Activated CD8-positive, alpha-beta T cell treated with anti-CD3 and anti-CD28 coated beads, Interleukin-2, amount 10 ng/mL, durations not matched to agents 7 days and 5 days (primary cell): ENCODE data around the gene KCTD16. TPM values are rescaled to one million over a fixed set of nuclear protein-coding genes. Genes with fewer than 3 reads are reported as not detected.

Experiments used
- ATAC-seq: fragments of 150-1000 bp; cut with Tn5 transposase; one replicate; pipeline ENCODE4 v1.10.0; 2021; ENCODE audit warnings: moderate library complexity
- CTCF ChIA-PET: fragments of 350-600 bp; sonication (Branson Sonifier 250); formaldehyde crosslinking; loops from one replicate; lab custom pipeline; 2021; ENCODE audit warnings: antibody characterized with exemption; lab: Charles Lee
- POLR2A ChIA-PET: fragments of 350-600 bp; sonication (Branson Sonifier 250); formaldehyde crosslinking; loops from one replicate; lab custom pipeline; 2021; ENCODE audit warnings: antibody characterized with exemption; lab: Charles Lee
- DNase-seq: peaks from one replicate; pipeline ENCODE4 v3.0.0-alpha.2; 2020
- H3K27ac Mint-ChIP-seq: one replicate; pipeline ENCODE4 v1.8.0; 2021; ENCODE audit warnings: mild to moderate bottlenecking, mixed read lengths
- H3K27me3 Mint-ChIP-seq: one replicate; pipeline ENCODE4 v1.8.0; 2021; ENCODE audit warnings: low read depth, mixed read lengths
- H3K36me3 Mint-ChIP-seq: one replicate; pipeline ENCODE4 v1.8.0; 2021; ENCODE audit warnings: low read depth, mixed read lengths
- H3K4me1 Mint-ChIP-seq: one replicate; pipeline ENCODE4 v1.8.0; 2021; ENCODE audit warnings: low read depth, mixed read lengths
- H3K4me3 Mint-ChIP-seq: one replicate; pipeline ENCODE4 v1.8.0; 2021; ENCODE audit warnings: mild to moderate bottlenecking, mixed read lengths
- H3K9me3 Mint-ChIP-seq: one replicate; pipeline ENCODE4 v1.8.0; 2022; ENCODE audit warnings: mixed read lengths; ENCODE audit not compliant: insufficient read depth
- total RNA-seq, 2 experiments: library from RNA; stranded (reverse); gene quantifications; one replicate each; pipeline ENCODE4 v1.2.3, GENCODE V29; 2021

KCTD16 gene
- total RNA-seq, 2 experiments from 2014 or later = 0.08 TPM; not detected in 1

DNA sequence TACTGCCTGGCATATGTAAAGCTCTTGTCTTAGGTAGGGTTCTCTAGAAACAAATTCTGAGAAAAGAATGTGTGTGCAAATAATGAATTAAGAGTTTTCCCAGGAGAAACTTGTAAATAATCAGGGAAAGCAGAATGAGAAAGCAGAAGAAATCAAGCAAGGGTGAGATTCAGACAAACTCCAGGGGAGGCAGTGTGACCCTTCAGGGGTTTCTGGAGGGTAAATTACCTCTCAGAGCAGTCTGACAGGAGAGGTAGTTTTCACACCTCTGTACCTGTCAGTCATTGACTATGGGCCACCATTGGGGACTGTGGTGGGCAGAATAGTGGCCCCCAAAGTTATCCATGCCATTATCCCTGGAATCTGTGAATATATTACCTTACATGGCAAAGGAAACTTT is 124.6 kb downstream of the KCTD16 start:
- ChIA-PET POLR2A (no interaction called here), CTCF (no interaction called here)
- no peaks in the 10 kb centered on the region for H3K4me1 Mint-ChIP-seq
- DNase-seq = no peak
- H3K27me3 Mint-ChIP-seq = no peaks in the 10 kb centered on the region
- no peak for ATAC-seq
- H3K36me3 Mint-ChIP-seq = no peaks in the 10 kb centered on the region
- no peak overlapping the region for H3K27ac Mint-ChIP-seq
- H3K9me3 Mint-ChIP-seq = no peaks in the 10 kb centered on the region
- no peak overlapping the region for H3K4me3 Mint-ChIP-seq

DNA sequence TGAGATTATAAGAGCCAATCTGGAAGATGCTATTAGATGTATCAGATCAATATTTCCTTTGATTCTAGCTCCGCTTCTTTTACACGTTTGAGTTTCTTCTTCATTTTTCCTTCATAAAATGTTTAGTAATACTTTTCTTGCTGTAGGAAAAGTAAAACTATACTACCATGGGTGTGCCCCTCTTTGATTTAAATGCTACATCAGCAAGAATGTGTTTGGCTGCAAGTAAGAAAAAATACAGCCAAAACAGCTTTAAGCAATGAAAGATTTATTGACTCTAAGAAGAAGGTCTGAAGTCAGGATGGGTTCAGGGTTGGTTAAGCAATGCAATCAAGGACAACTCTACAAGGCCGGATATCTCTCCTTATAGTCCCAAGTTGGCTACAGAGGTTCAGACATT is 126.4 kb downstream of the KCTD16 start:
- Mint-ChIP-seq H3K27ac (no peak overlapping the region), H3K4me1 (no peaks in the 10 kb centered on the region), H3K9me3 (no peaks in the 10 kb centered on the region), H3K27me3 (no peaks in the 10 kb centered on the region), H3K4me3 (no peak overlapping the region), H3K36me3 (no peaks in the 10 kb centered on the region)
- ATAC-seq (no peak), DNase-seq (no peak)
- CTCF ChIA-PET = no interaction called here
- POLR2A ChIA-PET = no interaction called here

DNA sequence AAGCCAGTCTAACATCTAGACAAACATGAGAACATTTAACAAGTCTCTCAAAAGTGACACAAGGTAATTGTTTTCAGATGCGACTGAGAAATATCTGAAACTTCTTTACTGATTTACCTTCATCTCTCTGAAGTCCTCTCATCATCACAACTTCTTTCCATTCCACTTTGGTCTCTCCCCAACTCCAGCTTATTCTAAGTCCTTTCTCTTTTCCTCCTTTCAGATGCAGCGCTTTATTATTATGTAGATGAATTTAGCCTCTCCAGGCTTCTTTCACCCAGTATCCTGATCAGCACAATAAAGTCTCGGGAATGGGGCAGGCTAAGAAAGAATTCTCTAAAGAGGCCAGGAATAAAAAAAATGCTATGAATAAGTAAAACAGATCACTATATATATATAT is 128.0 kb downstream of the KCTD16 start:
- Mint-ChIP-seq H3K27ac (no peak overlapping the region), H3K4me1 (no peaks in the 10 kb centered on the region), H3K9me3 (no peaks in the 10 kb centered on the region), H3K4me3 (no peak overlapping the region), H3K36me3 (no peaks in the 10 kb centered on the region), H3K27me3 (no peaks in the 10 kb centered on the region)
- CTCF ChIA-PET = no interaction called here
- DNase-seq = no peak
- POLR2A ChIA-PET = no interaction called here
- ATAC-seq = no peak

DNA sequence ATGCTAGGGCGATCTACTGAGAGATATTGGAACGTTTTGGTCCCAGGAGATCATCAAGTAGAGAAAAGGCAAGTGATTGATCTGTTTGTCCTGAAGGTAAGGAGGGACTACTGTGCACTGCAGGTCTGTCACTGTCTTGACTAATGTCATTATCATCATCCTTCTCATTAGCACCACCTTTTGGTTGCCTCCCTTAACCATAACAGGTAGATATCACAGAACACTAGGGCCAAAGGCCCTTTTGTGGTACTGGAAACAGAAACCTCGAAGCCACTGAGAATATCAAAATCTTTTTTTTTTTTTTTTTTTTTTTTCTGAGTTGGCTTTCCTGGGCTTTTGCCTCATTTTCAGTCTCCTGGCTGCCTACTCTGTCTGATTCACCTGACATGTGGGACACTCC is 134.0 kb downstream of the KCTD16 start:
- no peak for ATAC-seq
- POLR2A ChIA-PET = no interaction called here
- Mint-ChIP-seq H3K36me3 (no peaks in the 10 kb centered on the region), H3K4me3 (no peak overlapping the region), H3K4me1 (no peaks in the 10 kb centered on the region), H3K27ac (no peak overlapping the region), H3K27me3 (no peaks in the 10 kb centered on the region), H3K9me3 (no peaks in the 10 kb centered on the region)
- CTCF ChIA-PET = no interaction called here
- no peak for DNase-seq

DNA sequence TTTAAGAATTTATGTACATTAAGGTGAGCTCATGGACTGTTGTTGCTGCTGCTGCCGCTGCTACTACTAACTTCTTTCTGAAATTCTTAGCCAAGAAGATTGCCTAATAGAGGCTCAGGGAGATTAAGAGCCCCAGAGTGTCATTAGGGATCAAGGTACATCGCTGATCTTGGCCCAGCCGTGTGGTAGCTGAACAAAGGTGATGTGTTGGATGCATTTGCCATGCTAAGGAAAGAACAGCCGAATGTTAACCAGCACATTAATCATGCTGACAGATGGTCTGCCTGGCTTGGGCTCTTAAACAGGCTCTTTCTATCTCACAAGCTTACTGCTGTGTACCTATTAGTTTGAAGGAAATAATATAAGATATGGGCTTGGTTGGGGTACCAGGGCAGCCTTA is 137.1 kb downstream of the KCTD16 start:
- no peaks in the 10 kb centered on the region for H3K27me3 Mint-ChIP-seq
- H3K36me3 Mint-ChIP-seq = no peaks in the 10 kb centered on the region
- ChIA-PET CTCF (no interaction called here), POLR2A (no interaction called here)
- ATAC-seq (no peak), DNase-seq (no peak)
- no peaks in the 10 kb centered on the region for H3K4me1 Mint-ChIP-seq
- H3K9me3 Mint-ChIP-seq = no peaks in the 10 kb centered on the region
- no peak overlapping the region for H3K27ac Mint-ChIP-seq
- no peak overlapping the region for H3K4me3 Mint-ChIP-seq

DNA sequence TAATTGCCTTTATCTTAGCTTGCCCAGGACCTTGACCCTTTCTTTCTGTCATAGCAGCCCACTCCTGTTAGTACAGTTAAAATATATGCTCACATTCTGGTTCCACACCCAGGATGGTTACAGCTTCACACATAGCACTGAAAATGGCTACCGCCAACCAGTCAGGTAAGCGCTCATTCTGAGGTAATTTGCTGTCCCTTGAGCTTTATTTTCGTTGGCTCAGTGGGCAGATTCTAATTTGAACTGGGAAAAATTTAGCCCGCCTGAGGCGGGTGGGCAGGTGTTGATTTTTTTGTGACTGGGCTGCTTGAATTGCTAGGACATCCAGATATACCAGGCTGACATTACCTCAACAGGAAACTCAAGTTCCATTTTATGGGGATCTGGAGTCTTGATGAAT is 137.5 kb downstream of the KCTD16 start:
- POLR2A ChIA-PET = no interaction called here

DNA sequence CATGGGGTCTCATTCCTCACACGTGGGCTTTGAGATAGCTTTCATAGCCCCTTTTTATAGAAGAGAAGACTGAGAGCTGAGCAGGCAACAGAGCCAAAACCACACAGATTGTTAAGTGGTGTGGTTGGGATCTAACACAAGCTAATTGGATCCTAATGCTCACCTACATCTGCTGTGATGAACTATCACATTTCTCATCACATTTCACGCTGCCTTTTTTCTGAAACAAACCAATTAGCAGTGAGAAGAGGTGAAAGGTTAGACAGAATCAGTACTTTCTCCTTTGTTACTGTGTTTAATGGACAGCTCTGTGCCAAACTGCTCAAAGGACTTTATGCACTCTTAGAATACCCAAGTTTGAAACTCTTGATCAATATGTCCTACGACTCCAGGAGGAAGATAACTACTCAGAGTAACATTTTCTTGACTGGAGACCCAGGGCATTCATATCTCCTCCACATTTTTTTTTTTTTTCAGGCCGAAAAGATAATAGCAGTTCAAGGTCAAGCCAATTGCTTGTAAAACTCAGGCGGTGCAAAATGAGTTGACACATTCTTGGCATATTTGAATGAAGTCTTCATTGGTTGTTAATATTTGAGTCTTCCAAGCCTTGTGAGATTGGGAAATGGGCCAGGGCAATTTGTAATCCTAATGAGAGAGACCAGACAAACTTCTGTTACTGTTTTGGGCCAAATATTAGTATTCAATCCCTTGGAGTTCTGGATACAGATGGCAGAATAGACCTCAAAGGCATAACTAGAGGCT is 138.4 kb downstream of the KCTD16 start:
- H3K4me3 Mint-ChIP-seq = no peak overlapping the region
- POLR2A ChIA-PET = no interaction called here
- no peaks in the 10 kb centered on the region for H3K36me3 Mint-ChIP-seq
- no peaks in the 10 kb centered on the region for H3K9me3 Mint-ChIP-seq
- no peaks in the 10 kb centered on the region for H3K4me1 Mint-ChIP-seq
- DNase-seq = no peak
- CTCF ChIA-PET = no interaction called here
- H3K27ac Mint-ChIP-seq = no peak overlapping the region
- ATAC-seq = no peak
- H3K27me3 Mint-ChIP-seq = no peaks in the 10 kb centered on the region

More for the DNA sequence above, 137.5 kb downstream of the KCTD16 start:
- Mint-ChIP-seq H3K27me3 (no peaks in the 10 kb centered on the region), H3K27ac (no peak overlapping the region), H3K36me3 (no peaks in the 10 kb centered on the region), H3K9me3 (no peaks in the 10 kb centered on the region), H3K4me1 (no peaks in the 10 kb centered on the region), H3K4me3 (no peak overlapping the region)
- ATAC-seq (no peak), DNase-seq (no peak)
- CTCF ChIA-PET = no interaction called here

DNA sequence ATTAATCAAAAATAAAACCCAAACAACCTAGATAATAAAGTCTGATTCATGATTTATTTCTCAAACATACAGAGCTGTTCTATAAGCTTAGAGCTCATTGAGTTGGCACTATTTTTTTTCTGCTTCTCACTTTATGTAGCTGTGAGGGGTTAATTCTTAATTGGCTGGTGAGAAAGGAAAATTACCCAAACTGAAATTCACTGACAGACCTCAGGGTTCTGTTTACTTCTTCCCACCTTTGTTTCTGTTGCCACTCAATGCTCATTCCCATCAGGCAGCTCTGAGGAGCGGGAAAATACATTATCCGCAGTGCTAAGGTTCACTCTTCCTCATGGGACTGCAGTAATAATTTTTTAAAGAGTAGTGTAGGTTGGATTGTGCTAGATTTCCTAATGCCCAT is 139.9 kb downstream of the KCTD16 start:
- POLR2A ChIA-PET = interaction anchor here (1.0 kb wide), 1 partner anchor 288 kb away, joined by 3 read pairs; no protein-coding TSS in a partner anchor
- H3K4me1 Mint-ChIP-seq = no peaks in the 10 kb centered on the region
- DNase-seq (no peak), ATAC-seq (no peak)
- no peaks in the 10 kb centered on the region for H3K27me3 Mint-ChIP-seq
- H3K27ac Mint-ChIP-seq = no peak overlapping the region
- H3K4me3 Mint-ChIP-seq = no peak overlapping the region
- no peaks in the 10 kb centered on the region for H3K36me3 Mint-ChIP-seq
- H3K9me3 Mint-ChIP-seq = no peaks in the 10 kb centered on the region
- CTCF ChIA-PET = no interaction called here

DNA sequence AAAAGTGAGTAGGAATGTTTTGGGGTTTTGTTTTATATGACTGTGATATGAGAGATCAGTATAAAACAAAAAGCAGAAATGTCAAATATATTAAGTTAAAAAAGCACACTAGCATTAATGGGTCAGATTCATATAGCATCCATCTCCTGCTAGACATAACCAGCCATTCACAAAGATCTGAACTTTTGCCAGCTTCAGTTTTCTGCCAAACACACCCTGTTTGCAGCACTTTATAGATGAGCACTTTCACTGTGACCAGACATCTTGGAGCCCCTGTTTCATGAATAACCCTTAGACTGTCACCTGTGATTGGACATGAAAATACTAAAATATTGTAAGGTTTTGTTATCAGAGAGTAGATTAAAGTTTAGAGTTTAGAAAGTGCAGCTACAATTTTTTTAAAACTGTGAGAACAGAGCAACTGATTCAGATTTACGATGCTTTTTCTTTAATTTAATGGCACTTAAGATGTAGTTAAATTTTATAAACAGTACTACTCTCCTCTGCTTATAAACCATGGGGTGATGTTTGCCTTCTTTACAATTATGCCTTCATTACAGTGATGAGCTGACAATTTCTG is 142.6 kb downstream of the KCTD16 start:
- no peak overlapping the region for H3K27ac Mint-ChIP-seq
- DNase-seq = no peak
- no peaks in the 10 kb centered on the region for H3K9me3 Mint-ChIP-seq
- H3K36me3 Mint-ChIP-seq = no peaks in the 10 kb centered on the region
- ChIA-PET POLR2A (no interaction called here), CTCF (no interaction called here)
- ATAC-seq = no peak
- no peaks in the 10 kb centered on the region for H3K4me1 Mint-ChIP-seq
- H3K4me3 Mint-ChIP-seq = no peak overlapping the region
- no peaks in the 10 kb centered on the region for H3K27me3 Mint-ChIP-seq

DNA sequence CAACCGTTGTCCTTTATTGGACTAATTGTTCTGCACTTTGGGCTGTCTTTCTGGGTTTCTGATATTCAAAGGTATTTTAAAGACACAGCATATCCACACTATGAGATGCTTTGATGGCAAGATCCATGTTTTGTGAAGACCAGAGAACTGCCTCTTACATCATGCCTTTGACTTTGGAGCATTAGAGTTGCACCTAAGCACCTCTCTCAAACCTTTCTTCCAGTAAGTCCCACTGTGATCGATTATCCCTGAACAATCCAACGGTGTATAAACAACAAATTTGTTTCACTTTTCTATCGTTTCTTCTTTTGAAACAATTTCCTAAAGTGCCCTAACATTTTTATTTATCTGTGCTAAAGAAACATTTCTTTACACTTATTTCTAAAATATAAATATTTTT is 144.4 kb downstream of the KCTD16 start:
- DNase-seq (no peak), ATAC-seq (no peak)
- ChIA-PET POLR2A (no interaction called here), CTCF (no interaction called here)
- Mint-ChIP-seq H3K36me3 (no peaks in the 10 kb centered on the region), H3K27me3 (no peaks in the 10 kb centered on the region), H3K27ac (no peak overlapping the region), H3K4me3 (no peak overlapping the region), H3K4me1 (no peaks in the 10 kb centered on the region), H3K9me3 (no peaks in the 10 kb centered on the region)

DNA sequence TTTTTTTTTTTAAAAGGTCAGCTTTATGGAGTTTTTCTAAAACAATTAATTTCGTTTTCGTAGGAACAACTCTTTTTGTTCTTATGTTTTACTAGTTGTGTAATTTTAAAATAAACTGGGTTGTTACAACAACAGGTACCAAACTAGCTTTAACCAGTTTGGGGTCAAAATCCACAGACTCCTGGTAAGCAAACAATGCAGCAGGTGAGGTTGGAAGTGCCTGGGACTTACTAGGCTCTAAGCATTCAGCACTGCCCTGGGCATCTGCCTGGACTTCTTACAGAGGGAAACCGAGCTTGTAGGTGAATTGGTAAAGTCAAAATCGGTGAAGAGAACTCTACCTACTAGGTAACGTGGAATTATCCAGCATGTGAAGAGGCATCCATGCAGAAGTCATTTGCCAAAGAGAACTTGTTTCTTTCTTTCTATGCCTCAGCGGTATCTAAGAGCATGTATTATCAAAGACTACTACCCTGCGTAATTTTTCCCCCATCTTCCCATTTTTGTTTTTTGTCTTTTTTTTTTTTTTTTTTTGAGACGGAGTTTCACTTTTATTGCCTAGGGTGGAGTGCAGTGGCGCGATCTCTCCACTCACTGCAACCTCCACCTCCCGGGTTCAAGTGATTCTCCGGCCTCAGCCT is 145.4 kb downstream of the KCTD16 start:
- H3K36me3 Mint-ChIP-seq = no peaks in the 10 kb centered on the region

DNA sequence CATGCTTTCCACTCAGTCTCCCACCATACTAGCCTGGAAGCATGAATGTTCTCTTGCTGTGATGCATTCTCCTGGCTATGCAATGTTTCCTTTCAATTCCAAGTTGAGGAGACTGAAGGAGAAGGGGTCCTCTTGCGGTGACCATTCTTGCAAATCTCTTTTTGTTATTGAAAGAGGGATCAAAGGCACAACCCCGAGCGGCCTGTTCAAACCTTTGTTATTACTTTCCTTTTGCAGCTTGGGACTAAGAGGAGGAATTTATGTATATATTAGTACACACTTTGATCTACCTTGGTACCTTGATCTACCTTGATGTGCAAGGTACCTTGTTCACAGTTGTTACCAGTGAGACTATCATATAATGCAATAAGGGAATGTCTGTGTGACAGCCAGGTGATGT is 147.3 kb downstream of the KCTD16 start:
- Mint-ChIP-seq H3K36me3 (no peaks in the 10 kb centered on the region), H3K9me3 (no peaks in the 10 kb centered on the region), H3K27ac (no peak overlapping the region), H3K4me3 (no peak overlapping the region), H3K4me1 (no peaks in the 10 kb centered on the region), H3K27me3 (no peaks in the 10 kb centered on the region)
- POLR2A ChIA-PET = no interaction called here
- DNase-seq (no peak), ATAC-seq (no peak)
- CTCF ChIA-PET = no interaction called here

More for the DNA sequence above, 145.4 kb downstream of the KCTD16 start:
- H3K4me3 Mint-ChIP-seq = no peak overlapping the region
- ATAC-seq (no peak), DNase-seq (no peak)
- H3K27me3 Mint-ChIP-seq = no peaks in the 10 kb centered on the region
- no peak overlapping the region for H3K27ac Mint-ChIP-seq
- H3K9me3 Mint-ChIP-seq = no peaks in the 10 kb centered on the region
- CTCF ChIA-PET = no interaction called here
- POLR2A ChIA-PET = no interaction called here
- no peaks in the 10 kb centered on the region for H3K4me1 Mint-ChIP-seq
